ENCODE measurements around the gene PLXNA3.

The PLXNA3 gene

GRCh38 chrX:154486052-154486395, 27.9 kb downstream of the PLXNA3 start:
- peak; percentile 54; the same call in 1 of the 2 replicates for TF ChIP-seq MAX (IDR thresholded peaks at IDR 0.05; ENCODE audit: low read depth, low read length)
- no peak; the same call in 1 of the 2 replicates for TF ChIP-seq MYC (IDR thresholded peaks at IDR 0.05; ENCODE audit: low read depth, low read length)
- no peak for TF ChIP-seq CTCF (IDR thresholded peaks at IDR 0.05; ENCODE audit: low read depth, low read length)

GRCh38 chrX:154486396-154487207, 28.5 kb downstream of the PLXNA3 start, which contains the start of gene UBL4A:
UBL4A (minus strand) TSS chrX:154486615; CDS start chrX:154486584, 31 bp downstream.
- peak; percentile 75 for DNase-seq (ENCODE audit: low read depth)

More at GRCh38 chrX:154486052-154486395, 27.9 kb downstream of the PLXNA3 start:
- peak; percentile 51 for DNase-seq (ENCODE audit: low read depth)
- peak overlapping the region; percentile 70 for H3K4me3 ChIP-seq (ENCODE audit: low read depth, low read length)

GRCh38 chrX:154487518-154488290, 29.6 kb downstream of the PLXNA3 start:
- DNase-seq (ENCODE audit: low read depth) = no peak
- no peak overlapping the region for H3K4me3 ChIP-seq (ENCODE audit: low read depth, low read length)
- TF ChIP-seq MYC (IDR thresholded peaks at IDR 0.05; ENCODE audit: low read depth, low read length) (no peak), POLR2A (IDR thresholded peaks at IDR 0.05; ENCODE audit: extremely low read depth, insufficient read length) (no peak), CTCF (IDR thresholded peaks at IDR 0.05; ENCODE audit: low read depth, low read length) (no peak), MAX (IDR thresholded peaks at IDR 0.05; ENCODE audit: low read depth, low read length) (no peak)

More at GRCh38 chrX:154486396-154487207, 28.5 kb downstream of the PLXNA3 start, which contains the start of gene UBL4A:
- H3K4me3 ChIP-seq (ENCODE audit: low read depth, low read length) = peak within 1 kb of the TSS; percentile 70
- no peak for TF ChIP-seq MYC (IDR thresholded peaks at IDR 0.05; ENCODE audit: low read depth, low read length)
- TF ChIP-seq MAX (IDR thresholded peaks at IDR 0.05; ENCODE audit: low read depth, low read length) = no peak
- TF ChIP-seq POLR2A (IDR thresholded peaks at IDR 0.05; ENCODE audit: extremely low read depth, insufficient read length) = peak; percentile 45
- TF ChIP-seq CTCF (IDR thresholded peaks at IDR 0.05; ENCODE audit: low read depth, low read length) = no peak

- TF ChIP-seq MAX (IDR thresholded peaks at IDR 0.05; ENCODE audit: low read depth, low read length) (no peak), POLR2A (IDR thresholded peaks at IDR 0.05; ENCODE audit: extremely low read depth, insufficient read length) (no peak), CTCF (IDR thresholded peaks at IDR 0.05; ENCODE audit: low read depth, low read length) (no peak), MYC (IDR thresholded peaks at IDR 0.05; ENCODE audit: low read depth, low read length) (no peak)
- no peak overlapping the region for H3K4me3 ChIP-seq (ENCODE audit: low read depth, low read length)
- no peak for DNase-seq (ENCODE audit: low read depth)
Measured at GRCh38 chrX:154488336-154489075, 30.4 kb downstream of the PLXNA3 start.

GRCh38 chrX:154489182-154489581, 31.1 kb downstream of the PLXNA3 start:
- H3K4me3 ChIP-seq (ENCODE audit: low read depth, low read length) = no peak overlapping the region
- no peak for TF ChIP-seq CTCF (IDR thresholded peaks at IDR 0.05; ENCODE audit: low read depth, low read length)
- no peak for TF ChIP-seq POLR2A (IDR thresholded peaks at IDR 0.05; ENCODE audit: extremely low read depth, insufficient read length)
- no peak for TF ChIP-seq MYC (IDR thresholded peaks at IDR 0.05; ENCODE audit: low read depth, low read length)
- no peak for TF ChIP-seq MAX (IDR thresholded peaks at IDR 0.05; ENCODE audit: low read depth, low read length)
- DNase-seq (ENCODE audit: low read depth) = no peak

All from NB4 (cell line).